ENCODE measurements around the gene SLC35G6.

SLC35G6 gene

DNA sequence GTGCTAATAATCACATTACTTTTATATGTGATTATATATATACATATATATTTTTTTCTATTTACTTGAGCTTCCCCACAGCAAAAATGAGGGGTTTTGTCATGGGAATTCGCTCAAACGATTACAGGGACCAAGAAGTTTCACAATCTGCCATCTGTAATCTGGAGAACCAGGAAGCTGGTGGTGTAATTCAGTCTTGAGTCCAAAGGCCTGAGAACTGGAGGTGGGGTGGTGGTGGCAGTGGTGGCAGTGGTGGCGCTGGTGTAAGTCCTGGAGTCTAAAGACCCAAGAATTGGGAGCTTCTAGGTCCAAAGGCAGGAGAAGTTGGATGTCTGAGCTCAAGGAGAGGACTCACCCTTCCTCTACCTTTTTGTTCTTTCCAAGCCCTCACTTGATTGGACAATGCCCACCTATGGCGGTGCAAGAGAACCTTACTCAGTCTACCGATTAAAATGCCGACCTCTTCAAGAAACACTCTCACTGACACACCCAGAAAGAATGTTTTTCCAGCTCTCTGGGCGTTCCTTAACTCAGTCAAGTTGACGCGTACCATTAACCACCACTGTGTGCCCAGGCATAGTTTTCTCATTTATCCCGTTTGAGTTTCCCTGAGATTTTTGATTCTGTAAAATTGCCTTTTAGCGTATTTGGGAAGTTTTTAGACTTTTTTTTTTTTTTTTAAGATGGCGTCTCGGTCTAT is 34.8 kb downstream of the SLC35G6 start:
- Histone ChIP-seq H3K4me2 (no peak overlapping the region), H3K27ac (no peak overlapping the region), H3K36me3 (peaks cover 52% of the 10 kb centered on the region), H4K20me1 (peaks cover 27% of the 10 kb centered on the region), H3K9ac (no peak overlapping the region), H3K9me3 (no peaks in the 10 kb centered on the region), H3K4me1 (no peaks in the 10 kb centered on the region), H3K4me3 (no peak overlapping the region), H3K27me3 (no peaks in the 10 kb centered on the region)
- no peak for TF ChIP-seq Cebpa-rat (IDR thresholded peaks at IDR 0.05)

DNA sequence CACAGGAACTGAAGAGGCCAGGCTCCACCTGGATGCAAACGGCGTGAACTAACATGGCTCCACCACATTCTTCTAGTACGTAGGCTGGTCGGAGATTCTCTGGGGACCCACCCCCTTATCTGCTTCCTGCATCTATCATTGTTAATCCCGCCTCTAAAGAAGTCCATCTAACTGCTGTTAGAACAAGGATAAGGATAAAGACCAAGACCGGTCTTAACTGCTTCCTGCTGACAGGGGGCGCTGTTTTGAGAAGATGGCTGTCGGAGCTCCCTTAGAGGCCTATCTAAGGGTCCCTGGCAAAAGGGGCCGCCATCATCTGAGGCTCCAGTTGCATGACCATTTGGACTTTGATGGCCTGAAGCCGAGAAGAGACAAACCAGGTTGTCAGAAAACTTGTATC is 41.8 kb downstream of the SLC35G6 start:
- Histone ChIP-seq H3K4me1 (no peaks in the 10 kb centered on the region), H3K27ac (no peak overlapping the region), H3K4me3 (no peak overlapping the region), H3K36me3 (0 out of 2 replicates have a peak, but pooled peaks cover 4% of the 10 kb centered on the region), H3K27me3 (no peaks in the 10 kb centered on the region), H3K4me2 (no peak overlapping the region), H3K9ac (no peak overlapping the region), H4K20me1 (no peaks in the 10 kb centered on the region), H3K9me3 (peaks cover 21% of the 10 kb centered on the region)
- TF ChIP-seq Cebpa-rat (IDR thresholded peaks at IDR 0.05): no peak

- no peaks in the 10 kb centered on the region for H3K27me3 ChIP-seq
- no peak overlapping the region for H3K9ac ChIP-seq
- H4K20me1 ChIP-seq: no peaks in the 10 kb centered on the region
- no peak for TF ChIP-seq Cebpa-rat (IDR thresholded peaks at IDR 0.05)
- no peaks in the 10 kb centered on the region for H3K36me3 ChIP-seq
- H3K9me3 ChIP-seq: peaks cover 25% of the 10 kb centered on the region
- H3K4me3 ChIP-seq: no peak overlapping the region
- H3K4me1 ChIP-seq: no peaks in the 10 kb centered on the region
- H3K4me2 ChIP-seq: no peak overlapping the region
- no peak overlapping the region for H3K27ac ChIP-seq
These were observed 47.6 kb downstream of the SLC35G6 start for GRCh38 chr17:7528842-7529241.

DNA sequence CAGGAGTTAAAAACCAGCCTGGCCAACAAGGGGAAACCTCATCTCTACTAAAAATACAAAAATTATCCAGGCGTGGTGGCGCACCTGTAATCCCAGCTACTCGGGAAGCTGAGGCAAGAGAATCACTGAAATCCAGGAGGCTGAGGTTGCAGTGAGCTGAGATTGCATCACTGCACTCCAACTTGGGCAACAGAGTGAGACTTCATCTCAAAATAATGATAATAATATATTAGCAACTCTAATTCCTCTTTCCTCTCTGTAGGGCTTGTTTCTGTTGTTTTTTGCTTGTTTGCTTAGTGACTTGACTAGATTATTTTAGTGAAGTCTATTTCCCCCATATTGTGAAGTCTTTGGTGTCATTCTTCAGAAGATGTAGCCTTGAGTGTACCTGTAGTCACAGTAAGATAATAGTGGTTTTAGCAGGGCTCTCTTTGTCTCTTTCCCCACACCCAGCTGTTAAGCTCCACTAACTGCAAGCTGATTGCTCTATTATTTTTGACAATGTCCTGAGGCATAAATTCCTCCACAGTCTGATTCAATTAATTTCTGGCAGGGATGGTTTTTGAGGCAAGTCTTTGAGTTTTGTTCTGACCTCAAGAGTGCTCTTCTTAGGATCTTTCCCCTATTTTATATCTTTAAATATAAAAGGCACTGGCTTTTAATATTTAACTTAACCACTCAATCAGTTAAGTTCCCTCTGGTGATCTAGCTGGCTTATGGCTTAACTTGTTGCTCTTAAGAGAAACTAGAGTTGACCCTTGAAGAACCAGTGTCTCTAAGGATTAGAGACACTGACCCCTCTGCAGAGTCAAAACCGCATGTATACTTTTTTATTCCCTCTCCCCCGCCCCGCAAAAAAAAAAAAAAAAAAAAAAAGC is 49.0 kb downstream of the SLC35G6 start:
- TF ChIP-seq Cebpa-rat (IDR thresholded peaks at IDR 0.05): no peak
- no peak overlapping the region for H3K27ac ChIP-seq

More for the DNA sequence above, 49.0 kb downstream of the SLC35G6 start:
- no peak overlapping the region for H3K4me2 ChIP-seq
- no peaks in the 10 kb centered on the region for H3K36me3 ChIP-seq
- no peaks in the 10 kb centered on the region for H3K4me1 ChIP-seq
- H3K9ac ChIP-seq: no peak overlapping the region
- H3K27me3 ChIP-seq: no peaks in the 10 kb centered on the region
- peaks cover 25% of the 10 kb centered on the region for H3K9me3 ChIP-seq
- H4K20me1 ChIP-seq: no peaks in the 10 kb centered on the region
- no peak overlapping the region for H3K4me3 ChIP-seq

Data from BLaER1 (cell line).